ENCODE measurements around the gene CLK4.

Gene CLK4

DNA sequence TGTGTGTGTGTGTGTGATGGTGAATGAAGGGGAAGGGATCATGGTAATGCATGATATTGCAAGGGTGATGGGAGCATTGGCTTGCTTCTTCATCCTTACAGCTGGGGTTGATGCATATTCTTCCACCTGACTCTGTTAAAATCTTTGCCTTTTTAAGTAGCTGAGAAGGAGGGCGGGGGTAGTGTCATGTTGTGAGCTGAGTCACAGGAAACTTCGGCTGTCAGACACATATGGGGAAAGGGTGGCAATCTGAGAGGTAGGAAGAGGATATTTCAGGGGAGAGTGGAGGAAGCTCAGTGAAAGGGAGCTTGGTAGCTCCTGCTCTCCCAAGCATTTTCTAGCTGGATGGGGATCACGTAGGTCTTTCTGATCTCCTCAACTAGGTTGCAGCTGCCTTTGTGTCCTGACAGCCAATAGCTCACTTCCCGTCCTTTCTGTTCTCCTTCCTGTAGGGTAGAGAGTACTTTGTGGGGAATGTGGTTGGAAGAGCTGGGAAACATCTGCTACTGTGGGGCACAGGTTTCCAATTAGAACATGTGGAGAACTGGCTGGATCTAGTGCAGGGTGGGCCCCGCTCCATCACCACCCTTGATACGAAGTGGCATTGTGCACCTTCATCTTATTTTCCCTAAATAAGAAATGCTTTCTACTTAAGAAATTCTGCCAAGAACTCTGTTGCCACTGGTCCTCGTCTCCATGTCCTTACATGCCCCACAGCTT, 18.1 kb upstream of the CLK4 start:
- H3K4me3 ChIP-seq (IDR thresholded peaks at IDR 0.05; ENCODE audit: insufficient read depth, low read depth, low read length), result no peak overlapping the region
- H3K4me1 ChIP-seq (ENCODE audit: low read depth, poor library complexity, severe bottlenecking), result no peaks in the 10 kb centered on the region
- H3K79me2 ChIP-seq (ENCODE audit: insufficient read depth, low read depth), result no peaks in the 10 kb centered on the region
- H3K9ac ChIP-seq, result no peak overlapping the region
- no peaks in the 10 kb centered on the region for H4K20me1 ChIP-seq (ENCODE audit: insufficient read depth)
- no peaks in the 10 kb centered on the region for H3K27me3 ChIP-seq (ENCODE audit: insufficient read depth, low read depth)
- TF ChIP-seq, protein P1, sequence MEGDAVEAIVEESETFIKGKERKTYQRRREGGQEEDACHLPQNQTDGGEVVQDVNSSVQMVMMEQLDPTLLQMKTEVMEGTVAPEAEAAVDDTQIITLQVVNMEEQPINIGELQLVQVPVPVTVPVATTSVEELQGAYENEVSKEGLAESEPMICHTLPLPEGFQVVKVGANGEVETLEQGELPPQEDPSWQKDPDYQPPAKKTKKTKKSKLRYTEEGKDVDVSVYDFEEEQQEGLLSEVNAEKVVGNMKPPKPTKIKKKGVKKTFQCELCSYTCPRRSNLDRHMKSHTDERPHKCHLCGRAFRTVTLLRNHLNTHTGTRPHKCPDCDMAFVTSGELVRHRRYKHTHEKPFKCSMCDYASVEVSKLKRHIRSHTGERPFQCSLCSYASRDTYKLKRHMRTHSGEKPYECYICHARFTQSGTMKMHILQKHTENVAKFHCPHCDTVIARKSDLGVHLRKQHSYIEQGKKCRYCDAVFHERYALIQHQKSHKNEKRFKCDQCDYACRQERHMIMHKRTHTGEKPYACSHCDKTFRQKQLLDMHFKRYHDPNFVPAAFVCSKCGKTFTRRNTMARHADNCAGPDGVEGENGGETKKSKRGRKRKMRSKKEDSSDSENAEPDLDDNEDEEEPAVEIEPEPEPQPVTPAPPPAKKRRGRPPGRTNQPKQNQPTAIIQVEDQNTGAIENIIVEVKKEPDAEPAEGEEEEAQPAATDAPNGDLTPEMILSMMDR (conservative IDR thresholded peaks at IDR 0.05; ENCODE audit: low read depth, low read length), result no peak
- H2AFZ ChIP-seq (ENCODE audit: low read depth), result no peak overlapping the region
- no peak overlapping the region for H3K4me2 ChIP-seq
- H3K36me3 ChIP-seq (ENCODE audit: insufficient read depth), result no peaks in the 10 kb centered on the region
- H3K27ac ChIP-seq, result no peak overlapping the region

DNA sequence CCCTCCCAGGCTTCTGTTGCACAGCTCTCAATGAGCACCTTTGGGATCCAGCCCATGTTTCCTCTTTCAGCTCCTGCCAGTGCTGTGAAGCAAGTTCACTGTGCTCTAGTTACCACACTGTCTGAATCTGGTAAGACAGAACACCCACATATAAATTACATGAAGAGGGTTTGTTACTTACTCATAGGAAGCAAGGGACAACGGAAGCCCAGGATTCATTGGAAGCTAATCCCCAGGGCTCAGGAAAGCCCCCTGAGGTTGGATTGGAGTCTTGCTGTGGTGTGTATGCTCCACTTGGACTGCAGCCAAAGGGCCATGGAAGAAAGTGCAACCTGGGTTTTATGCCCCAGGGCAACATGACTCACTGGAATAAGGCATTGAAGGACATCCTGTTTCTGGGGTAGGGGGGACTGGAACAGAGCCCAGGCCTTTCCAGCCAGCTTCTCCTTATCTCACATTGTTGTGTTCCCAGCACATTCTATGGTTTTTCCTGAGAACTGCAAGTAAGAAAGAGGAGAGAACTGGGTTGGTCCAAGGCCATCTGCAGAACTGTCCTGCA, 15.6 kb upstream of the CLK4 start:
- Histone ChIP-seq H3K27ac (no peak overlapping the region), H3K9ac (no peak overlapping the region), H3K36me3 (ENCODE audit: insufficient read depth) (no peaks in the 10 kb centered on the region), H3K79me2 (ENCODE audit: insufficient read depth, low read depth) (no peaks in the 10 kb centered on the region), H3K27me3 (ENCODE audit: insufficient read depth, low read depth) (no peaks in the 10 kb centered on the region), H2AFZ (ENCODE audit: low read depth) (no peak overlapping the region), H3K4me3 (IDR thresholded peaks at IDR 0.05; ENCODE audit: insufficient read depth, low read depth, low read length) (no peak overlapping the region), H3K4me1 (ENCODE audit: low read depth, poor library complexity, severe bottlenecking) (no peaks in the 10 kb centered on the region), H4K20me1 (ENCODE audit: insufficient read depth) (no peaks in the 10 kb centered on the region), H3K4me2 (no peak overlapping the region)
- TF ChIP-seq, protein P1 (conservative IDR thresholded peaks at IDR 0.05; ENCODE audit: low read depth, low read length), result no peak

DNA sequence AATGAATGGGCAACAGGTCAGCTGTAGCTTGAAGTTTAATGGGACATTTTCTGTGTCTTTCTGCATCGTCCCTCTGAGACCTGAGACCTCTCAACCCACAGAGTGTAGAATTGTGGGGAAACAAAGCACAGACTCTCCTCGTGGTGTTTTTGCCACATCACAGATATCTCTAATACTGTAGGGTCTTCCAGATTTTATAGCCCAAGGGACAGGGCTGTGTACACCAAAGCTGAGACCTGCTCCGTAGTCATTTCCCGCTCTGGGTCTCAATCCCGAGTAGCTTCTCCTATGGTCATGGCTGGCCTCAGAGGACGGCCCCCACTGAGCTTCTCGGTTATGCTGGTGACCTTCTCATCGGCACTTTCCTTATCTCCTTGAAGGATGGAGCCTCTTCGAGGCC, 14.9 kb upstream of the CLK4 start:
- no peak overlapping the region for H3K4me3 ChIP-seq (IDR thresholded peaks at IDR 0.05; ENCODE audit: insufficient read depth, low read depth, low read length)
- no peaks in the 10 kb centered on the region for H4K20me1 ChIP-seq (ENCODE audit: insufficient read depth)
- no peak overlapping the region for H3K27ac ChIP-seq
- TF ChIP-seq, protein P1 (conservative IDR thresholded peaks at IDR 0.05; ENCODE audit: low read depth, low read length), result no peak
- no peaks in the 10 kb centered on the region for H3K79me2 ChIP-seq (ENCODE audit: insufficient read depth, low read depth)
- H3K36me3 ChIP-seq (ENCODE audit: insufficient read depth), result no peaks in the 10 kb centered on the region
- H3K9ac ChIP-seq, result no peak overlapping the region
- H3K27me3 ChIP-seq (ENCODE audit: insufficient read depth, low read depth), result no peaks in the 10 kb centered on the region
- H2AFZ ChIP-seq (ENCODE audit: low read depth), result no peak overlapping the region
- H3K4me2 ChIP-seq, result no peak overlapping the region
- no peaks in the 10 kb centered on the region for H3K4me1 ChIP-seq (ENCODE audit: low read depth, poor library complexity, severe bottlenecking)

DNA sequence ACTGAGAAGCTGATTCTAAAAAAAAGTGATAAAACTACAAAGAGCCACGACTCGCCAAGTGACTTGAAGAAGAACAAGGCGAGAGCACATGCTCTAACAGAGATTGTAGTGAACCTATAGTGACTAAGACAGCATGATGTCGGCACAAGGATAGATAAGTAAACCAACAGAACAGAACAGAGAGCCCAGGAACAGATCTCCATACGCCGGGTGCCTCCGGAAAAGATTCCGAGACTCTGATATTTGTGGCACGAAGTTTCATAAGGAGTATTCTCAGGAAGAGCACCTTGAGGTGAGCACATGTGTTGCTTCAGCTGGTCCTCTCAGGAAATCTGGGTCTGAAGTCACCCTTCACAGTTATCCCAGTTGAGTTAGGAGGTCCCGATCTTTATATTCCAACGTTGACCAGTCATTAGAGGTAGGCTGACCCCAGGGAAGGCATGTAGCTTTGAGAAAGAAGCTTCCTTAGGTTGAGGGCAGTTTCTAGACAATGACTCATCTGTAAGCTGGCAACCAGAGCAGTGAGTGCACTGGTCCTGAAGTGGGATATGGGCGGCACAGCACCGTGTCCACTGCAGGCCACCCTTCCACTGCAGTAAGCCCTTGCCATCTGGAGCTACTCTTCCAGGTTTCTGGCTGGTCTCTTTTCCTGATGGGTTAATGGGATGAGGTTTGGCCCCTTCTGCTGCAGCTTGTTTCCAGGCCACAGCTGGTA, 13.6 kb upstream of the CLK4 start:
- no peak overlapping the region for H2AFZ ChIP-seq (ENCODE audit: low read depth)
- no peaks in the 10 kb centered on the region for H3K27me3 ChIP-seq (ENCODE audit: insufficient read depth, low read depth)
- H4K20me1 ChIP-seq (ENCODE audit: insufficient read depth), result no peaks in the 10 kb centered on the region
- no peak overlapping the region for H3K27ac ChIP-seq
- TF ChIP-seq, protein P1 (conservative IDR thresholded peaks at IDR 0.05; ENCODE audit: low read depth, low read length), result no peak
- no peak overlapping the region for H3K4me2 ChIP-seq
- no peak overlapping the region for H3K9ac ChIP-seq
- H3K4me3 ChIP-seq (IDR thresholded peaks at IDR 0.05; ENCODE audit: insufficient read depth, low read depth, low read length), result no peak overlapping the region
- no peaks in the 10 kb centered on the region for H3K79me2 ChIP-seq (ENCODE audit: insufficient read depth, low read depth)
- H3K36me3 ChIP-seq (ENCODE audit: insufficient read depth), result no peaks in the 10 kb centered on the region
- no peaks in the 10 kb centered on the region for H3K4me1 ChIP-seq (ENCODE audit: low read depth, poor library complexity, severe bottlenecking)
